ENCODE results near the gene STXBP5.
"Not testable (repeated sequence)": the region's sequence is repeated elsewhere in the genome, so short reads cannot be mapped to it uniquely, and the experiment has no call there.

The STXBP5 gene

DNA sequence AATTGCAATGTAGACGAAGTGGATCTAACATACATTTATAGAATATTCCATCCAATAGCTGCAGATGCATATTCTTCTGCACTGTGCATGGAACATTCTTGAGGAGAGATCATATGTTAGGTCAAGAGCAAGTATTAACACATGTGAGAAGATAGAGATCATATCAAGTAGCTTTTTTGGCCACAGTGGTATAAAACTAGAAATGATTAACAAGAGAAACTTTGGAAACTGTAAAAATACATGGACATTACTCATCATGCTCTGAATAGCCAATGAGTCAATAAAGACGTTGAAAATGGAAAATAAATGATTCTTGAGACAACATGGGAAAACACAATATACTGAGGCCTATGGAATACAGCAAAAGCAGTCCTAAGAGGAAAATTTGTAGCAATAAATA, 94.2 kb downstream of the STXBP5 start:
- no peak for DNase-seq (ENCODE audit: low spot score)

DNA sequence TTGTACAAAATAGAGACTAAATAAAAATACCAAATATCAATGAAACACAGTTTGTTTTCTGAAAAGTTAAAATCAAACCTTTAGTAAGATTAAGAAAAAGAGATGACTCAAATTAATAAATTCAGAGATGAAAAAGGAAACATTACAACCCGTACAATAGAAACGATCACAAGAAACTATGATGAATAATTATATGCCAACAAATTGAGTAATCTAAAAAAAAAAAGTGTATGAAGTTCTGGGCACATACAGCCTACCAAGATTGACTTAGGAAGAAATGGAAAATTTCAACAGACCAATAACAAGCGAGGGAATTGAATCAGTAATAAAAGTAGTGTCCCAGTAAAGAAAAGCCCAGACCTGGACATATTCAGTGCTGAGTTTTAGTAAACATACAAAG, 94.8 kb downstream of the STXBP5 start:
- DNase-seq (ENCODE audit: low spot score), result no peak

DNA sequence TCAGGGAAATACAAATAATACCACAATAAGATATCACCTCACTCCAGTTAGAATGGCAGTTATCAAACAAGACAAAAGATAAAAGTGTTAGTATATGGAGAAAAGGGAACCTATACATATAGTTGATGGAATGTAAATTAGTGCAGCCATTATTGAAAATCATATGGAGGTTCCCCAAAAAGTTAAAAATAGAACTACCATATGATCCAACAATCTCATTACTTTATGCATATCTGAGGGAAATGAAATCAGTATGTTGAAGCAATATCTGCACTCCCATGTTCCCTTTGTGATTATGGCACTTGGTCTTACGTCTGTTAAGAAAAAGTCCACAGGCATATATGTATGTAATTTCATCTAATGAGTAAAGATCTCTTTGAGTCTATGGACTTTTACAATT, 96.9 kb downstream of the STXBP5 start:
- DNase-seq (ENCODE audit: low spot score), result no peak

DNA sequence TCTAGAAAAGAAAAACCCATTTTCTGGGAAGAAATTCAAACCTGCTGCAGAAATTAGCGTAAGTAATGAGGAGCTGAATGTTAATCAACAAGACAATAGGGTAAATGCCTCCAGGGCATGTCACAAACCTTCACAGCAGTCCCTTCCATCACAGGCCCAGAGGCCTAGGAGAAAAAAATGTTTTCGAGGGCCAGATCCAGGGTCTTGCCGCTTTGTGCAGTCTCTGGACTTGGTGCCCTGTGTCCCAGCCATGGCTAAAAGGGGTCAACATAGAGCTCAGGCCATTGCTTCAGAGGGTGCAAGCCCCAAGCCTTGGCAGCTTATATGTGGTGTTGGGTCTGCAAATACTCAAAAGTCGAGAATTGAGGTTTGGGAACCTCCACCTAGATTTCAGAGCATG, 99.8 kb downstream of the STXBP5 start:
- DNase-seq (ENCODE audit: low spot score), result no peak

DNA sequence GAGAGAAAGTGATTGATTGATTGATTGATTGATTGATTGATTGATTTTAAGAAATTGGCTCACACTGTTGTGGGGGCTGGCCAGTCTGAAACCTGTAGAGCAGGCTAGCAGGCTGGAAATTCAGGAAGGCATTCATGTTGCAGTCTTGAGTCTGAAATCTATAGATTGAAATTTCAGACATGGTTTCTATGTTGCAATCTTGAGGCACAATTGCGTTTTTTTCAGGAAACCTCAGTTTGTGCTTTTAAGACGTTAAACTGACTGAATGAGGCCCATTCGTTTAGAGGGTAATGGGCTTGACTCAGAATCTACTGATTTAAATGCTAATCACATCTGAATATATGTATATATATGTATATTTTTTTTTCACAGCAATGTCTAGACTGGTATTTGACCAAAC, 106.3 kb downstream of the STXBP5 start:
- no peak for DNase-seq (ENCODE audit: low spot score)

DNA sequence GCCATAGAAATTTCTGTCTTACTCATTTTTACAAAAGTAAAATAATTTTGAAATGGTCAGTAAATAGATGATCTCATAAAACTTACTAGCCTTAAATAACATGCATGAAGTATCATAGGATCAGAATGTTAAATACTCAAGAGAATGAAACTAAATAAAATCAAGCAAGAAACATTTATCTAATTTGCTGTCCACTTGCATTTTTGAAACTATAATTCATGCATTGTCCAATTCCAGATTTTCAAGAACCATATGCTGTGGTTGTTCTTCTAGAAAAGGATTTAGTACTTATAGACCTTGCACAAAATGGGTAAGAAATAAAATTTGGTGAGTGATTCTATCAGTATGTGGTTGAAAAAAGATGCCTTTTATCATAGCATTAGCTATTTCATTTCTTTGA, 107.0 kb downstream of the STXBP5 start:
- DNase-seq (ENCODE audit: low spot score), result no peak

DNA sequence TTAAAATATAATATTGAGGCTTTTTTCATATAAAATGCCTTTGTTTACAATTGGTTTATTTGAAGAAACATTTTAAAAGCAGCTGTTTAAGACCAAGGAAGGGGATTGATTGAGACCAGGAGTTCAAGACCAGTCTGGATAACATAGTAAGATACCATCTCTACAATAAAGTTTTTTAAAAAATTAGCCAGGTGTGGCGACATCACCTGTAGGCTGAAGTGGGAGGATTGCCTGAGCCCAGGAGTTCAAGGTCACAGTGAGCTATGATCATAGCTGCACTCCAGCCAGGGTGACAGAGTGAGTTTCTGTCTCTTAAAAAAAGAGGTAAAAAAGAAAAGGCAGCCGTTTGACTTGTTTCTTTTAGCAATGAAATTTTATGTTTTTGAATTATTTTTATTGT, 117.0 kb downstream of the STXBP5 start:
- no peak for DNase-seq (ENCODE audit: low spot score)

DNA sequence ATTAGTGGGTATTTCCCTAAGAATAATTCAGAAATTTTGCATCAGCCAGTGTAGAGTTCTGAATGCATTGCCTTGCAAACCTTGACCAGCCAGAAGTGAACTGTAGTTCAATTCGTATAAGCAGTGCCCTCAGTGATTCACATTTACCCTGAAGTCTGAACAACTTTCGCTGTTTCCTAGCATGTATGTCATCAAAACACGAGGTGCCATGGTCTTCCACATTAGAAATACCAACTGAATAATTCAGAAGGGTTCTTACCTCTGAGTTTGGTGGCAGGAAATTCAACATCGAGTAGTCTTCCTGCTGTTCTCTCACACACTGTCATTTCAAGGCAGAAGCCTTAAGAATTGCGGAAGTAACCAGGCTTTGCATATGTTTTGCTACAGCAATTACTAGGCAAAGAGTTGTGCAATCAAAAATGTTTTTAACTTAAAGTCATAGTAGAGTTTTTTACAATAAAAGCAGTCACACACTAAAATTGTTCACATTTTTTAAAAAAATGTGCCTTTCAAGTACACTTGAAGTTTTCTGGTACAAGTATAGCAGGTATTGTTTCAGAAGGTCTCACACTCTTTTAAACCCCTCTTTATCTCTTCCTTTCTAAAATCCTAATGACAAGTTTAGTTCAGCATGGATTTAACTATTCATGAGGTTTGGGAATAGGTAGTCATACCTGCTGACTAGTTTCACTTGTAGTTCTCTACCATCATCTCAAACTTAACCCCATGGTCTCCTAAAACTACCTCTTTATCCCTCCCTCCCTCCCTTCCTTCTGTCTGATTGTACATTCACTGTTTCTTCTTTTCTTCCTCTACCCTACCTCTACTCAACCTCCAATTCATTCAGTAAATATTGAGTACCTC, 118.3 kb downstream of the STXBP5 start:
- peak; percentile 76 for DNase-seq (ENCODE audit: low spot score)

DNA sequence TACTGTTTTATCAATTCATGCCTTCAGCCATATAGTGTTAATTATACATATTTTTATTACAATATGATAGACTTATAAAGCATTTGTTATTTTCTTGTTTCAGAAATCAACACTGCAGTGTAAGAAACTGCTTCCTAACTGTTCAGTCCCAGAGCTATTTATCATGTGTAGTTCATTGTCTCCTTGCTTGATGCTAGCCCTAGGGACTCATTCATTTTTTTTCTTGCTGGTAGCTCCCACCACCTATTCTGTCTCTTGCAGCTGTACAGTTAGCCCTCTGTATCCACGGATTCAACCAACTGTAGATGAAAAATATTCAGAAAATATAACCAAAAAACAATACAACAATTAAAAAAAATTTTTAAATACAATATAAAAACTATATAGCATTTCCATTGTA, 121.3 kb downstream of the STXBP5 start:
- DNase-seq (ENCODE audit: low spot score), result no peak

DNA sequence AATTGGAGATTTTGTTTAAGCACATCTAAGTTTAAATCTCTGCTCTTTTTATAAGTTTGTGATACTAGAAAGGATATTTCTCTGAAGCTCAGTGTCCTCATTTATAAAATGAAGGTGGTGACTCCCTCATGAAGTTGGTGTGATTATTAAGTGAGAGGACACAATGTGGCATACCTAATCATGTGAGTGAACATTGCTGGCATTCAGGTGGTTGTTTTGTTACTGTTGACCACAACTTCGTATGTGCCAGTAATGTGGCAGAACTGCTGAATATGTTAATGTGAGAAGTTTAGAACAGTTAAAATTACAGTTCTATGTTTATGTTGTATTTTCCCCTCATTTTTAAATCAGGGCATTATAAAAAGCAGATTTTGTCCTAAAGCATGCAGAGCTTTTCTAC, 127.2 kb downstream of the STXBP5 start:
- DNase-seq (ENCODE audit: low spot score), result no peak

DNA sequence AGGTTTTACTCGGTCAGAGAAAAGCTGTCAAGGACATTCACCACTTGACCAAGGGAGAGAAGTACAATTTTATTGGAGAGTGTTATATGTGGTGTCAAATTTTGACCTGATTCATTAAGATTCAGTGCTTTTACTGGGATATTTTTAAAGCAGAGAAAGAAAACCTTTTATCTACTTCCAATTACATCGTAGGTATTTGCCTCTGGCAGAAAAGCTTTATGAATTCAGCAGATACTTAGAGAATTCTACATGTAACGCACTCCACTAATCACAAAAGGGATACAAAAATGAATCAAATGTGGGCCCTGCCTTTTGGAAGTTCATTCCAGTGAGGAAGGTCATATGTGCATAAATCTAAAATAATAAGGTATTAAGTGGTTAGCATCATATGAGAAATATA, 133.7 kb downstream of the STXBP5 start:
- no peak for DNase-seq (ENCODE audit: low spot score)

DNA sequence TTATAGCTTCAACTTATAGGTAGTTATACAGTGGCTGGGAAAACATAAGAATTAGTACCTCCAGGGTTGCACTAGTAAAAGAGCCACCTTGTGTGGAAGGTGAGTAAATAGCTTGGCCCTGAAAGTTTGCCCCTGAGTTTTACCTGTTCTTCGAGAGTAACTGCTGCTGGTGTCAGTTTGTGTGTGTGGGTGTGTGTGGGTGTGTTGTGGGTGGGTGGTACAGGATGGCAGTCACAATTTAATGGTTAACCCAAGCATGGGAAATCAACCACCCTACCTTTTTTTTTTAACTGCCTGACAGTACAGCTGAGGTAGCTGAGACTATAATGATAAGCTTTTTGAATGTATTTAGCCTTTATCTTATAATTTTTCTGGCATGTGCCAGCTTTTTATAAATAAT, 137.3 kb downstream of the STXBP5 start:
- DNase-seq (ENCODE audit: low spot score), result no peak

DNA sequence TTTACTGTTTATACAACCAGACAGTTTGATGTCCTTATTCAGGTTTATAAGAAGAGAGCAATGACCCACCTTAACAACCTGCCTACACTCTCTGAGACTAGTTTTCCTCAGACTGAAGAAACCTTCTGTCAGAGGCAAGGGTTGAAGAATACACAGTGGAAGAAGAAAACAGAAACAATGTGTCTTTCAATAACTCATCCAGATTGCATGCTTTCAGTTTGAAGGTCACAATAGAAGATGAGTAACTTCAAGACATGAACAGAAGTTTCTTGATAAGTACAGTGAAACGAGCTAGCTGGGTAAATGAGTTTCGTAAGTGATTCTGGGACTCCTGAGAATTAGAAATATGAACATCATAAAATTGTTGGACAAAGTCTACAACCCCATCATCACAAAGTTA, 141.7 kb downstream of the STXBP5 start:
- DNase-seq (ENCODE audit: low spot score), result no peak

DNA sequence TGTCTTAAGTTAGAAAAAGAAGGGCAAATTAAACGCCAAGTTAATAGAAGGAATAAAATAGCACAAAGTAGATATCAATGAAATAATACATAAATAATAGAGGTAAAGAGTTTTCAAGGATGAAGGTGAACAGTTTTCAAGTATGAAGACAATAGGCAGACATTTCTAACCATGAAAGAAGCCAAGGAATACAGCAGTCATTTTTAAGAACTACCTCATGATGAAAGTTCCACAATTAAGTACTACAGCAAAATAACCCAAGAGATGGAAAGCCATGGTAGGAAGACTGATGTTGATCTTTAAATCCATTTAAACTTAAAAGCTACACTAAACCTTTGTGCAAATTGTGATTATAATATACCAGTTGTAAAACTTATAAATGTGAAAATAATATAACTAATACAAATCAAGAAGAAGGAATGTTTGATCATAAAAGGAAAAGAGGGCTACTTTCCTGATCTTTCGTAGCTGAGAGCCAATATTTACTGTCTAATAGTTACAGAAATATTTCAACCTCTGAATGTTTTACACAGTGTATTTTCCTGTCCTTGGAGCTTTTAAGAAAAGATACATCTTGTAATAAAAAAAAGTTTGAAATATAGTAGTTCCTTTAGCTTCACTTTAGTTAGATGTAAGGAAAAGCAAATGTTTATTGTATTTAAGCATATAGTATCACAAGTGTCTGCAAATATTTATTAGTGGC, 143.1 kb downstream of the STXBP5 start:
- DNase-seq (ENCODE audit: low spot score), result no peak

DNA sequence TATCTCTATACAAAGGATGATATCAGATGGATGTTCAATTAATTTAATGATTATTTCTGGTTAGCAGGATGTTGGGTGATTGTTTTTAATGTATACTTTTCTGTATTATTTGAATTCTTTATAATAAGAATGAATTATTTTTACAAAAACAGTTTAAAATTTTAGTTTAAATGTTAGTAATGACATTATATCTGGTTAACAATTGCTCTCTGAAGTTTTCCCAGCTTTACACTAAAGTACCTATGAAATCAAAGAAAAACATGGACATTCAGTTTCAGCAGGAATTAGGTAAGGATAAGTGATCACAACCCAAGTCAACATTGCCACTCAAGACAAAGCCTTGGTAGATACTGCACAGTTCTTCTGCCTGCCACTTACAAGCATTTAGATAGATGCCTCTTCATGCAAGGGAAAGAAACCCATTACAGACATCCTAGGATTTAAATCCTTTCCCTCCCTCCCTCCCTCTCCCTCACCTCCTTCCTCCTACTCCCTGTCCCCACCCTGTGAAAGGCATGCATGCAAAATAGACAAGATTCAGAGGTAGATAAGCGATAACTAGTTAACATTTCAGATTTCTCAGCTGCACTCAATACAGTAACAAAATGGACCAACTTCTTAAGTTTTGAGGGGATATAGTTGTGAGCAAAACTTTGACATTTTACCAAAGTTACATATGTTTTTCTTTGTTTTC, 143.8 kb downstream of the STXBP5 start:
- no peak for DNase-seq (ENCODE audit: low spot score)

DNA sequence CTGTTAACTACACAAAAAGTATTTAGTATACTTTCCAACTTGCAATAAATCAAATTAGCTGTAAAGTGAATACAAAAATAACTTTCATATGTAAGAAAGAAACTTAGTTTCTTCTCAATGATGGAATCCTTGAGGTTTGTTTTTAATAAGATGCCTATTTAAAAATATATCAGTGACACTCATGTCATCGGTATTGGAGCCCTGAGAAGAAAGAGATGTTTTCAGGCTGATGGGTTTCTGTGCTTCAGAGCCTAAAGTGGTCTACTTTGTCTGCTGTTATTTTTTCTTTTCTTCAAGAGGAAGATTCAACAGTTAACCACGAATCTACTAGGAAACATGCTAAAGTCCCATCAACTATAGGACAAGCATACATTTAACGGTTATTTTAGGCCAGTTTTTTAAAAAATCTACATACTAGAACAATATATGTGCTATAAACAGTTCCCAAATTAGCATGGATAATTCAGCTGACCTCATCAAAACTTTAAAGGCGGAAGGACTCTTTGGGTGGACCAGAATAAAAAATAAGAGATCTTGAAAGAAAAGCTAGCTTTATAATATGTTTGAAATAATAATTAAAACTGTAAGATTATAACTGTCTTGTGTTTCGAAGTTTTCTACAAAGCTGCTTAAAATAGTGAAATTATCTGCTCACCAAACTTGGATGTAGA, 157.2 kb downstream of the STXBP5 start:
- DNase-seq (ENCODE audit: low spot score), result no peak

DNA sequence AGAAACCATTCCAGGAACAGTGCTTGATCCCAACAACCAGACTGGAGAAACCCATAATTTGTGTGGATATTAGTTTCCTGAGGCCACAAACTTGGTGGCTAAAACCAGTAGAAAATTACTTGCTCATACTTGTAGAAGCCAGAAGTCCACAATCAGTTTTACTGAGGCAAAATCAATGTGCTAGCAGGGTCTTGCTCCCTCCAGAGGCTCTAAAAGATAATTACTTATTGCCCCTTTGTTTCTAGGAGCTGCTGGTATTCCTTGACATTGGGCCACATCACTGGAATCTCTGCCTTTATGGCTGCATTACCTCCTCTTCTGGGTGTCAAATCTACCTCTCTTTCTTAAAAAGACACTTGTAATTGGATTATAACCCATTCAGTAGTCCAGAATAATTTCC, 162.1 kb downstream of the STXBP5 start:
- no peak for DNase-seq (ENCODE audit: low spot score)

DNA sequence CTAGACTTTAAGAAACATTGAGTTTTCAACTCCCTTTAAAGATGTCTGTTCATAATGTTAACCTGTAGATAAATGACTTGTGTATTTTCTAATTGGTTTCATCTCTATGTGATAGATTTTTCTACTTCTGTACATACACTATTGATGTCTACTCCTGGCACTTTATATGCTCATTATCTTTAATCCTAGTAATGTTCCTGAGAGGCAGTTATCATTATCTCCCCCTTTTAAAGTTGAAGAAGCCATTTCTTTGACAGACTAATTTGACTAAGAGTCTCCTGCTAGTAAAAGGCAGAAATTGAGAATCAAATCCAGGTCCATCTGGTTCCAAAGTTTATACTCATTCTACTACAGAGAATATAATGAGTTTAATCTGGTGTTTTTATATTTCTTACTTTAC, 167.1 kb downstream of the STXBP5 start:
- no peak for DNase-seq (ENCODE audit: low spot score)

DNA sequence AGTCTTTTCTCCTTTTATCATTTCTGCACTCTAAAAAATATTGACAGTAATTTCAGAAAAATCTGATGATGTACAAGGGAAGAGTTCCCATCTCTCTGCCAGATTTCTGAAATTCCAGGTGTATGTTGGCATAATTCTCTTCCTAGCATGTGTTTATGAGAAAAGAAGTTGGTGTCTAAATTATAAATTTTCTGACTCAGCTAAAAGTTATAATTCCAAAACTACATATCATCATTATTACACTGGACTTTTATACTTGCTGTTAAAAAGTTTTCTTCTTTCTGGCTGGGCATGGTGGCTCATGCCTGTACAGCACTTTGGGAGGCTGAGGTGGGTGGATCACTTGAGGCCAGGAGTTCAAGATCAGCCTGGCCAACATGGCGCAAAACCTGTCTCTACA, 168.6 kb downstream of the STXBP5 start:
- DNase-seq (ENCODE audit: low spot score), result no peak

DNA sequence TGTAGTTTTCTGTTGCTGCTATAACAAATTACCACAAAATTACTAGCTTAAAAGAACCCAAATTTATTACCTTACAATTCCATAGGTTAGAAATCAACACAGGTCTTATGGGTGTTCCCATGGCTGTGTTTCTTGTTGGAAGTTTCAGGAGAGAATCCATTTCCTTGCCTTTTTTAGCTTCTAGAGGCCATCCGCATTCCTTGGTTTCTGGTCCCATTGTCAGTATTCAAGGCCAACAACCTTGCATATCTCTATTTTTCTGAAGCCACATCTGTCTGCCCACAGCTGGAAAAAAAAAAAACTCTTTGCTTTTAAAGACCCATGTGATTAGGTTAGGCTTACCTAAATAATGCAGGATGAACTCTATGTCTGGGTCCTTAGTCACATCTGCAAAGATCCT, 174.6 kb downstream of the STXBP5 start:
- no peak for DNase-seq (ENCODE audit: low spot score)

DNA sequence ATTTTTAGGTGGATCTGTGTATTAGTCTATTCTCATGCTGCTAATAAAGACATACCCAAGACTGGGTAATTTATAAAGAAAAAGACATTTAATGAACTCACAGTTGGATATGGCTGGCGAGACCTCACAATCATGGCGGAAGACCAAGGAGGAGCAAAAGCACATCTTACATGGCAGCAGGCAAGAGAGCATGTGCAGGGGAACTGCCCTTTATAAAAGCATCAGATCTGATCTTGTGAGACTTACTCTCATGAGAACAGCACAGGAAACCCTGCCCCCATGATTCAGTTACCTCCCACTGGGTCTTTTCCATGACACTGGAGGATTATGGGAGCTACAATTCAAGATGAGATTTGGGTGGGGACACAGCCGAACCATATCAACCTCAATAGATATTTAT, 176.6 kb downstream of the STXBP5 start:
- DNase-seq (ENCODE audit: low spot score), result not testable (repeated sequence)

DNA sequence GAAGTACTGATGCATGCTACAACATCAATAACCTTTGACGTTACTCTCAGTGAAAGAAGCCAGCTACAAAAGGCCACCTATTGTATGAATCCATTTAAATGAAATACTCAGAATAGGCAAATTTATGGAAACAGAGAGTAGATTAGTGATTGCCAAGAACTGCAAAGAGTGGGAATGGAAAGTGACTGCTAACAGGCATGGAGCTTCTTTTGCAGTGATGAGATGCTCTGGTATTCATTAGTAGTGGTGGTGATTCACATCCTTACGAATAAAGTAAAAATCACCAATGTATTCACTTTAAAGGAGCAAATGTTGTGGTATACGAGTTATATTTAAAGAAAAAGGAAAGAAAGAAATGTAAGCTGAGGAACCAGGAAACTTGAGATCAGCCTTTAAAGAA, 177.5 kb downstream of the STXBP5 start:
- no peak for DNase-seq (ENCODE audit: low spot score)

Data from activated CD4-positive, alpha-beta T cell treated with anti-CD3 and anti-CD28 coated beads, Interleukin-2, Interleukin-4, amounts not matched to agents 100 ng/mL and 50 ng/mL, durations not matched to agents 16 hours and 8 hours (primary cell).